HG03520 (cell line): Measurements from ENCODE around the gene SLC24A4.

ENCODE experiments used
- ATAC-seq: cut with Tn5 transposase; IDR thresholded peaks from one replicate; pipeline ENCODE4 v1.9.1; 2021; ENCODE audit warnings: mild to moderate bottlenecking, moderate library complexity; ENCODE audit not compliant: unreplicated experiment

Gene SLC24A4, protein sequence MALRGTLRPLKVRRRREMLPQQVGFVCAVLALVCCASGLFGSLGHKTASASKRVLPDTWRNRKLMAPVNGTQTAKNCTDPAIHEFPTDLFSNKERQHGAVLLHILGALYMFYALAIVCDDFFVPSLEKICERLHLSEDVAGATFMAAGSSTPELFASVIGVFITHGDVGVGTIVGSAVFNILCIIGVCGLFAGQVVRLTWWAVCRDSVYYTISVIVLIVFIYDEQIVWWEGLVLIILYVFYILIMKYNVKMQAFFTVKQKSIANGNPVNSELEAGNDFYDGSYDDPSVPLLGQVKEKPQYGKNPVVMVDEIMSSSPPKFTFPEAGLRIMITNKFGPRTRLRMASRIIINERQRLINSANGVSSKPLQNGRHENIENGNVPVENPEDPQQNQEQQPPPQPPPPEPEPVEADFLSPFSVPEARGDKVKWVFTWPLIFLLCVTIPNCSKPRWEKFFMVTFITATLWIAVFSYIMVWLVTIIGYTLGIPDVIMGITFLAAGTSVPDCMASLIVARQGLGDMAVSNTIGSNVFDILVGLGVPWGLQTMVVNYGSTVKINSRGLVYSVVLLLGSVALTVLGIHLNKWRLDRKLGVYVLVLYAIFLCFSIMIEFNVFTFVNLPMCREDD

DNA sequence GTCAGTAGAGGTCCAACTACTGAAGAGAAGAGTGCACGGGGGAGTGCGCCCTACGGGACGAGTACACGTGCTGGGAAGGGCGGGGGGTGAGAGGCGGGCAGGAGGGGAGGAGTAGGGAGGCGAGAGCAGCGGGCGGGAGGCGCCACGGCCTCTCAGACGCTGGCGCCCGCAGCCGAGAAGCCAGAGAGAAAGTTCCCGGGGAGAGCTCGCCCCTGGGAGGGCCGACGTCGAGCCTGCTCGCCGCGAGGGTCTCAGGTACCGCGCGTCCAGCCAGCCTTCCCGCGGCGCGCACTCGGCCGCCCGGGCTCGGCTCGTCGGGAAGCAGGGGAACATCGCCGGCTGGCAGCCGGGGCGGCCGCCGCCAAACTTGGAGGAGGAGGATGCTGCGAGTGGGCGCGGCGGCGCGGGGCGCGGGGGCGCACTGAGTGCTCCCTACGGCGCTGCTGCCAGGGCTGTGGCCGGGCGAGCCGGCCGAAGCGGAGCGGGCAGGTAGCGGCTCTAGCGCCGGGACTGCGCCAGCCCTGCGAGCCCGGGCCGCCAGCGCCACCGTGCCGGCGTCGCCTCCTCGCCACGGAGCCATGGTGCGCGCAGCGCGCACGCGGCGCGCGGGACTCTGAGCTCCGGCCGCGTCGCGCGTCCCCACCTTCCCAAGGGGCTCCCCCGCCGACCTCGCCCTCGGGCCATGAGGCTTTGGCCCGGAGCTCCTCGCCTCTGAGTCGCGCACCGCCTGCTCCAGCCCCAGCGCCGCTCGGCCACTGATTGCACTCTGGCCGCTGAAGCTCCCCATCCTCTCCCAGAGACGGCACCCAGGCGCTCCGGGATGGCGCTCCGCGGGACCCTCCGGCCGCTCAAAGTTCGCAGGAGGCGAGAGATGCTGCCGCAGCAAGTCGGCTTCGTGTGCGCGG is at the start of gene SLC24A4:
TSS of gene SLC24A4 (plus strand) at position 155 of the 905 bp plus-strand sequence. CDS start at position 821, 666 bp downstream.
- ATAC-seq = no peak

DNA sequence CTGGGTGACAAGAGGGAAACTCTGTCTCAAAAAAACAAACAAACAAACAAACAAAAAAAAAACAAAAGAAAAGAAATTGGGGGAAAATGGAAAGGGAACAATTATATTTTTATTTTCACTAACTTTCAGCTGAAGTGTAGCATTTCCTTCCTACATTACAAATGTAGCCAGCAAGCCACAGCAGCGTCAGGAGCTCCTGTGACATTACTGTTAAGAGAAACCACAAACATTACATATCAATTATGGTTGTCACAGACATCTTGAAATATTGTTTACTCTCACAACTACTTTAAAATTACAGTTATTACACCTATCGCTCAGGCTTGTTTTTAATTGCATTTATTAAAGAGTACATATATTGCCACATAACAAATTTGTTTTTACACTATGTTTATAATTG is 49.8 kb upstream of the SLC24A4 start:
- no peak for ATAC-seq

DNA sequence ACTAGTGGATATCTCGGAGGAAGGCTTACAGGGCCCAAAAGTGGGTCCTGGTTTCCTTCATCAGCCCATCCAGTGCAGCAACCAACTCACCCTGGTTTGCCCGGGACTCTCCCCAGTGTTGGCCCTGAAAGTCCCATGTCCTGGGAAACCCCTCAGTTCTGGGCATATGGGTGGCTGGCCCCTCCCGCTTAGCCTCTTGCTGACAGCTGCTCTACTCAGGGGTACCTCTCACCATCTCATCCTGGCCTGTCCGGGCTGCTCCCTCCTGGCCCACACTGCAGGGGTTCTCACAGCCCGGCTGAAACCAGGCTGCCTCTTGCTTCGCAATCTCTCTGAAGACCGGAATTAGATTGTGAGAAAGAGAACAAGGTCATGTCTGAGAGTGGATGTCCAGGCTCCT is 48.9 kb upstream of the SLC24A4 start:
- ATAC-seq = no peak

DNA sequence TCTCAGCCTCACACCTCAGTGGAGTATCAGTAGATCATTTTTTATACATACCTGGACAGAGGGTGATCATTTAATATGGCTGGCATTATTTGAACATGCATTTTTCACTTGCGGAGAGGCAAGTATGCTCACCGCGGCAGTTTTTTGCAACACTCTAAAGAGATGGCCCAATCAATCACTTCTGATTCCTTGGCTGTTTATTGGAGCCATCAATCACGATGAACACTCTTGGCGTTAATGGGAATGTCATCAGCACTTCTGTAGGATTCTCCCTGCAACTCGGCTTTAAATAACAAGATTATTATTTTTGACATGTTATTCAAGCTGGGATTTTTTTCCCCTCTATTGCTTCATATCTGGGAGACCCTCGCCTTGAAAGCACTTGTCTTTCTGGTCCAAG is 46.9 kb upstream of the SLC24A4 start:
- ATAC-seq = no peak

DNA sequence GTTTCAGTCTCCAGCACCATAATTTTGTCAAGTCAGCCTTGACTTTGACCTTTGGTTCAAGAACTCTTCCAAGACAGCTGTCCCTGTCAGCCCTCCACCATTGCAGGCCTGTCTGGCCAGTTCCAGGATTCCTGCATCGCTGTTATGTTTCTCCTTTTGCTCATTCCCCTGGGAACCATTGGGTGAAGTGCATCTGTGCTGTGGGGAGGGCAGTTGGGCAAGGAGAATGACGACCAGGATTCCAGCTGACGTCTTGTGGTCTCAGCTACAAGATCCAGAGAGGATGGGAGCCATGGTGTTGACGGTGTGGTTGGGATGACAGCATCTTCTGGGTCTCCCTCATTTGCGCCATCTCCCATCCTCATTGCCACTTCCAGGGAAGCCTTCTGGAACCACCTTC is 45.9 kb upstream of the SLC24A4 start:
- no peak for ATAC-seq

DNA sequence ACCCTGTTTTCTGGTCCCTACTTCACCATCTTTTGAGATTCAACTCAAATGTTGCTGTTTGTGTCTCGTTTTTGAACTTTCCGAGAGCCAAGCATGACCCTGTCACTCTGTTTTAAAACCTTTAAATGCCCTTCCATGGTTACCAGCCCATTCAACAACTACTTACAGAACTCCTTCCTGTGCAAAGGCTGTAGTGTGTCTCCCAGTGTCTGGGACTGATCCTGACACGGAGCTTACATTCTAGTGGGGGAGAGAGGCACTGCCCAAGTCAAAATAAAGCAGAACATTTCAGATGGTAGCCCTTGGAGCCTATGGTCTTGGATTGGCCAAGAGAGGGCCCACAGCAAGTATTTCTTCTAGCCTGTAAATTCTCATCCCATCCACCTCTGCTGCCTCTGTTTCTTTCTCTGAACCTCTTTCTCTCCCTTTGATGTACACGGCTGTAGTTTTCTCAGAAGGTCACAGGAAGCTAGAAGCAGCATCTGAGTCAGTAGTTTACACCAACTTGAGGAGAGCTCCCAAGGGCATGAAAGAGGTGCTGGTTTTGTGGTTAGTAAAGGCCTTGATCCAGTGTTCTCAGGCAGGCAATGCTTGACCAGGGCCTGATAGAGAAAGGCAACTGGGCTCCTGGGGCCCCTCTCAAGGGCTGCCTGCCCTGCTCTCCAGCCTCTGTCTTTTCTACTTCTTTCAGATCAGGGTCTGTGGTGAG is 42.3 kb upstream of the SLC24A4 start:
- no peak for ATAC-seq

DNA sequence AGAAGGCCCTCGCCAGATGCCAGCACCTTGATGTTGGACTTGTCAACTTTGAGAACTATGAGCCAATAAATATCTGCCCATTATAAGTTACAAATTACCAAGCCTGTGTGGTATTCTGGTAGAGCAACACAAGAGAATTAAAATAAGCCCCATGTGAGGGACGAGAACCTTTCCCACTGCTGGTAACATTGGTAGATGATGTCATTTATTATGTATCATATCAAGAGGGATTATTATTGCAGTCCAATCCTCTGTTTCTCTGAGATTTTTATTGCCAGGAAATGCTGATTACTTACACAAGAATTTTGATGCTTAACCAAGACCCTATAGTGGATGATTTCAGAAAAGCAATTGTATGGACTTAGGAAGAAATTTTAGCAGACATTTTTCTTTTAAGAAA is 40.3 kb upstream of the SLC24A4 start:
- no peak for ATAC-seq

DNA sequence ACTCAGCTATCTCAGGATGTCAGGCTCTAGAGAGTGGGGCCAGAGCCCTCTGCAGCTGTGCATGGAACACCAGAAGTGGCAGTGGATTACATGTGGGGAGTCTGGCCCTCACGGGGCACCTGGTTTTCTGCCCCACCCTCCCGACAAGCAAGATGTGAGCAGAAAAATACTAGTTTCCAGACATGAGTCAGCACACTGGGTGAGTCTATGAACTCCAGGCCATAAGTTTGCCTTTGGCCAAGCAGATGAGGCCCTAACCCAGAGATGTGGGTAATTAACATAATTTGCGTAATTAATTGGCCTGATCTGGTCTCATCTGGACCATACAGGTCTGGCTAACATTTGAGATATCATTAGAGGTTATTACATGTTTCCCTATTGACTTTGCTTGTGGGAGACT is 37.7 kb upstream of the SLC24A4 start:
- ATAC-seq = no peak

DNA sequence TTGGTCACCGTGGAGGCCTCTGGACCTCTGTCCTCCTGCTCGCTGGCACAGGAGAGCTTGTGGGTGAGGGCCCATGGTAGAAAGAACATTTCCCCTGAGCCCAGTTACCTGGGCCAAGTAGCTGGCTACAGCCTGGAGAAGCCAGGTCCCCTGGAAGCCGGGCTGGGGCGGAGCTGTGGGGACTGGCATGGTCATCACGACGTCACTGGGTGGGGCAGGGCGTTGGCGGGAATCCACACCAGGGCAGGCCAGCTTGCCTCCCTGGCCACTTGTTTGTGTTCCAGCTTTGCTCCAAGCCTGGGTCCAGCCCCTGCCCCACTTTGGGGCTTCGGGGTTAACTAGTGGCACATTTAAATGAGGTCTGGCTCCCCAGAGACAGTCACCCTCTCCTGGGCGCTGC is 35.0 kb upstream of the SLC24A4 start:
- ATAC-seq = no peak

DNA sequence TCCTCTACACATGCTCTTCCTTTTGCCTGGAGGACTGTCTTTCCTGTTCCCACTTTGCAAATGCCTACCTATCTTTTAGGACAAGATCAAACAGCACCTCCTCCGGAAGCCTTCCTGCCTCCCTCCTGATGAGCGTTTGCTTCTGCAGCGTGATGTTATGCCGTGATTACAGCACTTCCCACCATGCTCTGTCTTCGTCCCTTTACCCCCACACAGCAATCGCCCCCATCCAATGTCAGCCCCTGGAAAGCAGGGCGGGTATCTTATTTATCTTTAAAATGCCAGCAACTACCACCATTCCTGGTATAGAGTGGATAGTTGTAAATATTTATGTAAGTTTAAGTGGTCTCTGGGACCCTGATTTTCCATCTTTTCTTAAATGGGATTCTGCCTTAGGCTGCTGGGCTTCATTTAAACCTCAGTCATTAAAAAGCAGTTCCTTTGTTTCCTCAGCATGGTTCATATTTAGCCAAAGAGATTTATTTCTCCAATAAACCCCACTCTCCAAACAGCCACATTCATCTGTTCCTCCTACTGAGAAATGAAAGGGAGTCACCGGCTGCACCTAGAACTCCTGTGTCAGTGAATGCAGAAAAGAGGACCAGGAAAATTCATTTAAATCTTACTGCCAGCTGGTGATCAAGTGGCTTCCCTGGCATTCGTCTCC is 33.8 kb upstream of the SLC24A4 start:
- no peak for ATAC-seq

DNA sequence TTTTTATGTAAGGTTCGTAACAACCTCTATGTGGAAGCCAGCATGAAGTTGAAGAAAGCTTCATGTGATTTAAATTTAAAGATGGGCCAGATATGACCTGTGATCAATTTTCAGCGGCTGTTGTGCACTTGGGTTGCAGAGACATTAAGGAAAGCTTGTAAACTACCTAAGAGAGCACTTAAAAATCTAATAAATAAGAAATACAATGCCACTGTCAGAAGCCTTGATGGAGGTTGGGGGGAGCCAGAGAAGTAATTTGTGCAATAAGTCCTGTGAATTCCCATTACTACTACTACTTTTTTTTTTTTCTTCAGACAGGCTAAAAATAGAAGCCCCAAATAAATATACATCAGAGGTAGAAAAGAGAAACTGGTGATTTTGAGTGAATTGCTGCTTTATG is 30.3 kb upstream of the SLC24A4 start:
- no peak for ATAC-seq

DNA sequence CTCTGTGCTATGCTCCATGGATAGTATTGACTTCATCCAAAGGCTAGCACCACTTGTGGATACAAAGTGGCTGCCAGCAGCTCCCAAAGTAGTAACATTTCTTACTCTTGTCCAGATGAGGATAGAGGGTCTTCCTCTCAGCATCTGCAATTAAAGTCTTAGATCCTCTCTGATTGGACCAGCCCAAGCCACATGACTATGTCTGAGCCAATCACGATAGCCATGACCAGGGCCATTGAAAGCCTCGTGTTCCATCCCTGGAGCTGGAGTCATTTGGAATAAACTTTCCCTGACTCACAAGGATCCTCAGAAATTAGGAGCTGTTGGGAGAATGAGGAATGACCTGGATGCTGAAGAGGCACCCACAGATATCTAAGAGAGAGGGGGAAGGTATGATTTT is 28.5 kb upstream of the SLC24A4 start:
- no peak for ATAC-seq

DNA sequence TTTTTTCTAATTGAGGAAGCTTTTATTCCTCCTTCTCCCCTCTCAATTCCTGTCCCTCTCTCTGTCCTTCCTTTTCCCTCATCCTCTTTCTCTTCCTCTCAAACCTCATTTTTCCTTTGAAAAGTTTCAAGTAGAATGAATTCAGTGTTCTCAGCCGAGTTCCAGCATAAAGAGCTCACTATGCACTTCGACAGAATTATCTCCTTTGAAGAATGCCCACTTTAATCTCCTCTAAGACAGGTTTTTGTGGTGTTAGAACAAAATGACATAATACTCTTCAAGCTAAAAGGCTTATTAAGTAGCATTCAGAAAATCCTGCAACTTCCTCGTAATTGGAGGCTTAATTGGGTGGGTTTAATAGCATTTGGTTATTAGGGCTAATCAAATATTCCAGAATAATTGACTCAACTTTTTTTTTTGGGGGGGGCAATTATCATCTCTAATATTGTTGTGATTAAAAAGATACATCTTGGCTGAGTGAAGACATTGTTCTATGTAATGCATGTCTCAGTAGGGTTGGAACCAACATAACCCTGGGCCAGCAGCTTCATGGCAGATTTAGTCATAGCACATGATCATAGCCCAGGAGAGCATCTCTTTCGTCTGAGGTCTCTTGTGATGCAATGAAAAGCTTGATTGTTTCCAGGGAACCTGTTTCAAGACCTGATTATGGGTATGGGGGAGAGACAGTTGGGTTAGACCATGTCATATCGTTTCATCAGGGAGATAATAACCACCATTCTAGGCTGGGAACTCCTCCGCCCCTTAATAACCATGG is 25.0 kb upstream of the SLC24A4 start:
- ATAC-seq = no peak

DNA sequence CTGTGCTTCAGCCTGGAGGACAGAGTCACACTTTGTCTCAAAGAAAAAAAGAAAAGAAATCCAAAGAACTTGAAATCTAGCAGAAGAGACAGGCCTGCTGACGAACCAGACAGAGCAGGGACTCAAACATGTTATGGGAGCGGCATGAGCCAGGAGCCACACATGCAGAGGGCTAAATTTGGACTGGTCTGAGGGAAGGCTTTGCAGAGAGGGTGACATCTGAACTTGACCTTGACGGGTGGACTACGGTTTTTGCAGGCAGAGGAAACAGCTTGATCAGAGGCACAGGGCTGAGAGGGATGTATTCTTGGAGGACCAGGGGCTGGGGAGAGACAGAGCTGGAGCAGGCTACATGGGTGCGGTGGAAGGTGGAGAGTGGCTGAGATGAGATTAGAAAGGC is 20.5 kb upstream of the SLC24A4 start:
- ATAC-seq = no peak

DNA sequence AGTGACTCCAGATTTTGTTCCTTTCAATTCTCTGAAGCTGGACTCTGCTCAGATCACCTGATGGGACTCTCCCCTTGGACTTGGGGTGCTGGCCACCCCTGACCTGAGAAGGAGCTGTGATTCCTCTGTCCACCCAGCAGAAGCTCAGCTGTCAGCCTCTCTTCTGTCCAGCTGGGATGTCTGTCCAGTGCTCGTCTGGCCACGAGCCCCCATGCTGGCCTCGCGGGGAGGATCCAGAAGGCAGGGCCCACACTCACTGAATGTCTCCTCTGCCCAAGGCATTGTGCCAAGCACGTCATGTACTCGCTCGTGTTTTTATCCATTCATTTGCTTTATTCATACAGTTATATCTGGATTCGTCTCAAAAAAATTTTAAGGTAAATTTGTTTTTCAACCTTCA is 14.2 kb upstream of the SLC24A4 start:
- ATAC-seq = no peak

DNA sequence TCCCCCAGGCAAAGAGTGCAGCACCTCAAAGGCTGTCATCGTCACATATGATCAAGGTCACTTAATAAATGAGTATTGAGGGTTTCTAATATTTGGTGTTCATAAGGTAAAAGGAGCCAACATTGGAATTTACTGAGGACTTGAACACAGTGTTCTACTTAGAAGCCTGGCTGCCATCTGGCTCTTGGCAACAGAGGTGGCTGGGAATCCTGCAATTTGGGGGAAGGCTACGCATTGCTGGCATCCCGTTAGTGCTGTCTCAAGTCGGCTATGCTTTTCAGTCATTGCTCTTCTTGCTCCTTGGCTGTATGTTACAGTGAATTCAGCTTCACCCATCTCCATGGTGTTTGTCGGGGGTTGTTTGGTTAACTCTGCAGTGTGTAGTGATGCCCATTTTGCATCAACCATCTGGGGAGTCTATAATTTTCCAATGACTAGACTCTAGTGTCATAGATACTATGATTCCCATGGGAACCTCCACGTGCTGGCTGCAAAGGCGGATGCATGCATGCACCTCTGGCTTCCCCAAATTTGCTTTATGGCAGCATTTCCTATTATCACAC is 12.9 kb upstream of the SLC24A4 start:
- no peak for ATAC-seq

DNA sequence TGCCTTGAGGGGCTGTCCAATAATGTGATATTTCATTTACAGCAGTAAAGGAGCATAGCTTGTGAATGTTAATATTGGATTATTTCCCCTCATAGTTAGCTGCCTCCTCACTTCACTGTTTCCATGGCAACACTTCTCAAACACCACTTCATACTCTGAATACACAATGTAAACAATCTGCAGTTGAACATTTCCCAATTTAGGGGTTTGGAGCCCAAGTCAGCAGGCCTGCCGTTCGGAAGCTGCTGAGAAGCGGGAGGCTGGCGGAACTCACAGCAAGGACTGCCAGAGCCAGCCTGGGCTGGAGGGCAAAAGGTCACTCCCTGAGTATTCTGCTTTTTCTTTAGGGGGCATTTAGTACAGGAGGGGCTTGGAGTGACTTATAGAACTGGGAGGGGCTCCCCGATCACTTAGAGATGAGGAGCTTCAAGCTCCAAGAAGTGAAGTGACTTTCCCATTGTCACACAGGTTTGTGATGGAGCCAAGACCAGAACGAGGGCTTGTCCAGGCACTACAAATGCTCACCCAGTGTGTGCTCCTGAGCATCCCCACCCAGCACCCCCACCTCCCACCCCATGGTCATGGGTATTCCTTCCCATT is 12.1 kb upstream of the SLC24A4 start:
- no peak for ATAC-seq

DNA sequence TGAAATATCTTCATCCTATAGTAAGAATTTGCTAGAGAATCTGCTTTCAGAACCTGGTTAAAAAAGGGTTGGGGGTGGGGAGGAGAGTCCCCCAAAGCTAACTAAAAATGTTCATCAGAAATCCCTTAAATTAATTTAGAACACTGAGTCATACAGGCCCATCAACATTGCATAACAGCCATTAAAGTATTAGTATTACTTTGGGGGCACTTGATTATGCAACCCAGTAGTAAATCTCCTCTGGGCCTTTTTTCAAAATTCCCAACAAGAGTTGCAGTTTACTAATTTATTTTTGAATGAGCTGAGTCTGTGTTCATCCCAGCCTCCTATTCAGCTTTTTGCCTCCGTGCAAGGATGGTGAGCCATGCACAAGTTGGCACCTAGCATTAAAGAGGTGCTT is 8.8 kb upstream of the SLC24A4 start:
- no peak for ATAC-seq
